GM19455 (cell line): Measurements from ENCODE around the gene SIMC1.

Experiments
- ATAC-seq: cut with Tn5 transposase; IDR thresholded peaks from one replicate; pipeline ENCODE4 v1.9.1; 2021; ENCODE audit not compliant: unreplicated experiment

SIMC1 gene

DNA sequence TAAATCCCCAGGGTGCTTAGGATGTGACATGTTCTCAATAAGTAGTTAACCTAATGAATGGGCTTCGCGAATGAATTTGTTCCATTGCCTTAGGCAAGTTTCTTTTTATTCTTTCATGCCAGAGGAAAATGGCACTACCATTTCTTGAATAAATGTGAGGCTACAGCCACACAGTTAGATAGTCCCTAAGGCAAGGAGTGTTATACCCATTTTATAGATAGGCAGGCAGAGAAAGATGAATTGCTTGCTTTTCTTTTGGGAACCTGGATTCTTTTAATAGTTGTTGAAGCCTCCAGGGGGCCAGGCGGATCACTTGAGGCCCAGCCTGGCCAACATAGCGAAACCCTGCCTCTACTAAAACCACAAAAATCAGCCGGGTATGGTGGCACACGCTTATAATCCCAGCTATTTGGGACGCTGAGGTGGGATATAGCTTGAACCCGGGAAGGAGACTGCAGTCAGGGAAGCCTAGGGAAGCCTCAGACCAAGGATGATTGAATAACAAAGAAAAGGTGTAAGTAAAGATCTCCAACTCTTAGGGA, 149.2 kb downstream of the SIMC1 start:
- no peak for ATAC-seq

DNA sequence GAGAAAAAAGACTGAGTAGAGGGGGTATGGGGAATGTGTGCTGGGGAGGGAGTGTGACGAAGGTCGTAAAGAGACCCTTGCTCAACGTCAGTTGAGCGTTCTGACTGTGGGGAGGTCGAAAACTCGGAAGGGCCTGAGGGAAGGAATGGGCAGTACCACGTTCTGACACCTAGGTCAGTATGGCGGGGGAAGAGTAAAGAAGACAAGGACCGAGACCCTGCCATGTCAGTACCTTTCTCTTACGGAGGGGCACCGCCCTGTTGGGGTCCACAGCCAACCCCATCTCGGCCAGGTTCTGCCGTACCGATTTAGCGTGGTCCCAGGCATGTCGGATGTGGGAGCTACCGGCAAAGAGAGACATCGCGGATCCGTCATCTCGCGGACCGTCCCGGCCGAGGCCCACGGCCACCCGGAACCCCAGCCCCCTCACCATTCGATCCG, 149.8 kb downstream of the SIMC1 start:
- ATAC-seq: peak; percentile 1

DNA sequence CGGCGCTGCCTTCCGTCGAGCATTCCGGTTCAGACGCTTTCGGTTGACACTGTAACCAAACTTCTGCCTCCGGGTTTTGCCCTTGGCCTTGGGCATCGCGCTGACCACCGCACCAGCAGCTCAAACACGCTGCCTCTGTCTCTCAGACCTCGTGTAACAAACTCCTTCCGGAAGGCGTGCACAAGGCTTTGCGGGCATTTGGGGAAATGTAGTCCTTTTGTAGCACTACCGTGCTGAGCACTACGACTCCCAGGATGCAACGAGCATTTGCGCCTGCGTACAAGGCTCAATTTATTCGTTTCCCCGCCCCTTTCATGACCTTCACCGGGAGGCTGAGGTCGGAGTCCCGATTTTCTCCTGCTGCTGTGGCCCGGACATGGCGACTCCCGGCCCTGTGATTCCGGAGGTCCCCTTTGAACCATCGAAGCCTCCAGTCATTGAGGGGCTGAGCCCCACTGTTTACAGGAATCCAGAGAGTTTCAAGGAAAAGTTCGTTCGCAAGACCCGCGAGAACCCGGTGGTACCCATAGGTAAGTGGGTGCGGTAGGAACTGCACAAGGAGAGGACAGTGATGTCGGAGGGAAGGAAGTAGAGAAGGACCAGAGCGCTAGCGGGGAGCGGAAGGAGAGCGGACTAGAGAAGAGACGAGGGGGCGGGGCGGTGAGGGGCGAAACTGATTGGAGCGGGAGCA, 150.4 kb downstream of the SIMC1 start, which contains the start of the genes HIGD2A and NOP16:
HIGD2A (plus strand) TSS at position 308 of the 691 bp plus-strand sequence; CDS start at position 377, 69 bp downstream.
NOP16 (minus strand) TSS at position 155 of the 691 bp plus-strand sequence; CDS start at position 96, 59 bp downstream.
- peak; percentile 89 for ATAC-seq

DNA sequence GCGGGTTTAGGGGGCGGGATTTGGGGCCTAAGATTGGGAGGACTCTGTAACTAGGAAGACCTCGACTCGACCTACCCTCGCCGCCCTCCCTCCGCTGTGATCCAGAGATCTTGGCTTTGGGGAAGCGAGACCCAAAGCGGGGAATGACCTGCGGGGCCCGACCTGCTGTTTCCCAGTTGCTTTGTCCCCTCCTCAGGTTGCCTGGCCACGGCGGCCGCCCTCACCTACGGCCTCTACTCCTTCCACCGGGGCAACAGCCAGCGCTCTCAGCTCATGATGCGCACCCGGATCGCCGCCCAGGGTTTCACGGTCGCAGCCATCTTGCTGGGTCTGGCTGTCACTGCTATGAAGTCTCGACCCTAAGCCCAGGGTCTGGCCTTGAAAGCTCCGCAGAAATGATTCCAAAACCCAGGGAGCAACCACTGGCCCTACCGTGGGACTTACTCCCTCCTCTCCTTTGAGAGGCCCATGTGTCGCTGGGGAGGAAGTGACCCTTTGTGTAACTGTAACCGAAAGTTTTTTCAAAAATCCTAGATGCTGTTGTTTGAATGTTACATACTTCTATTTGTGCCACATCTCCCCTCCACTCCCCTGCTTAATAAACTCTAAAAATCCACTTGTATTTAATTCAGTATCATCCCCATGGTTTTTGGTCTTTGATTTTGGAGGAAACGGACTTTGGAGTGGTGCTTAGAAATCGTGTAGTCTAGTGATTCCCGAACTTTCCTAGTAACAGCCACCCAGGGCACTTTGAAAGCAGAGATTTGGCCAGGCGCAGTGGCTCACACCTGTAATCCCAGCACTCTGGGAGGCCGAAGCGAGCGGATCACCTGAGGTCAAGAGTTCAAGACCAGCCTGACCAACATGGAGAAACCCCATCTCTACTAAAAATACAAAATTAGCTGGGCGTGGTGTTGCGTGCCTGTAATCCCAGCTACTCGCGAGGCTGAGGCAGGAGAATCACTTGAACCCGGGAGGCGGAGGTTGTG, 151.2 kb downstream of the SIMC1 start:
- peak; percentile 30 for ATAC-seq

DNA sequence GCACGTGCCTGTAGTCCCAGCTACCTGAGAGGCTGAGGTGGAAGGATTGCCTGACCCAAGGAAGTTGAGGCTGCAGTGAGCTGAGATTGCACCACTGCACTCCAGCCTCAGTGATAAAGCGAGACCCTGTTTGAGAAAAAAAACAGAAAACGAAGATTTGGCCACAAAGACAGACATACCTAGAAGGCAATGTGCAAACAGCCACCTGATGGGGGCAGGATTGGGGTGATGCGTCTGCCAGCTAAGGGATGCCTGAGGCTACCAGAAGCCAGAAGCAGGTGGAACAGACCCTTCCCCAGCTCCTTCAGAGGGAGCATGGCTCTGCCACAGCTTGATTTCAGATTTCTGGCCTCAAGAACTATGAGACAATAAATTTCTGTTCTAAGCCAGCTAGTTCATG, 153.3 kb downstream of the SIMC1 start:
- ATAC-seq: no peak

- ATAC-seq: no peak
These were observed 153.8 kb downstream of the SIMC1 start for GRCh38 chr5:176391999-176392398.

DNA sequence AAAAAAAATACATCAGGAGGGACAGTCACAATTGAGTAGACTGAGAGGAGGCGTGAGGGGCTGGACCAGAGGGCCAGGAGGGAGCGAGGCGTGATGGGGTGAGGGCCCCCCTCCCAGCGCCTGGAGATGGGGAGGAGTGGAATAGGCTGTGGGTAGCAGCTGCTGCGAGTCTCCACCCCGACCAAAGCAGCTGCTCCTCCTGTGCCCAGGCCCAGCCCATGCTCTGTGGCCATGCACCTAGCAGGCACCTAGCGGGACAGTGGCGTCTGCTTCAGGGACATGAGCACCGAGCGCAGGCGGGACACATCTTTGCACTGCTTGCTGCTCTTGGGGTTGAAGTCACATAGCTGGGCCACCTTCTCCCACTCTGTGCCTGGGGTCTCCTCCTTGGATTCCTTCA, 154.3 kb downstream of the SIMC1 start:
- ATAC-seq: no peak

GRCh38 chr5:176394096-176394495, 155.9 kb downstream of the SIMC1 start:
- no peak for ATAC-seq

DNA sequence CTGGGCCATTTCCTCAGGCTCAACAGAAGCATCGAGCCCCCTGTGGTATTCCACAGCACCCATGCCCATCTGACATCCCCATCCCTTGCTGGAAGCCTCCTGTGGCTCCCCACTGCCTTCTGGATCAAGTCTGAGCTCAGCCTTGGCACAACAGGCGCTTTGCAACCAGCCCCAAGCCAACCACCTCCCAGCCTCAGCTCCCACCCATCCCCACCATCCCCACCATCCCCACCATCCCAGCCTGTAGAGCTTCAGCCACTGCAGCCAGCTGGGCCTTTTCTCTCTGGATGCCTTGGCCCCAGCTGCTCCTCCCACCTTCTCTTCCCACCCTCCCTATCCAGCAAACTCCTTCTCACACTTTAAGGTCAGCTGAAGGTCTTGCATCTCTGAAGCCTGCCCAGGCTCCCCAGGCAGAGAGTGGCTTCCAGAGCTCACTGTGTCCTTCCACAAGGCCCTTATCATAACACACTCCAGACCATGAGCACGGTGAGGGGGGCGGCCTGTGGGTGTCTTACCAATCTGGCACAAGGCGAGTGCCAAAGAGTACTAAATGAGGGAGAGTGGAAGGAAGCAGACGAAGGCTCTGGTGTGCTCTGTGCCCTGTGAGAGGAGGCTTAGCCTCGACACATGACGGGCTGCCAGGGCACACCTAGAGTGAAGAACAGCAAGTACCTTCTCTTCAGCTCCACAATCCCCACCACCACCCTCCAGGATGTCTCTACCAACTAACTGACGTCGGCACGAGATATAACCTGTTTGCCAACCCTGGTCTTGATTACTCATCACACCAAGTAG, 156.9 kb downstream of the SIMC1 start:
- ATAC-seq: no peak
